Activated CD8-positive, alpha-beta T cell treated with anti-CD3 and anti-CD28 coated beads for 36 hours (primary cell): ENCODE results near the gene USP21. TPM values are rescaled to one million over a fixed set of nuclear protein-coding genes. Genes with fewer than 3 reads are reported as not detected.

Source experiments
- ATAC-seq: fragments of 200-7000 bp; cut with Tn5 transposase; one replicate; pipeline ENCODE4 v1.10.0; 2021; ENCODE audit warnings: mild to moderate bottlenecking, moderate library complexity
- CTCF ChIA-PET: fragments of 350-600 bp; sonication (Branson Sonifier 250); formaldehyde crosslinking; loops from one replicate; lab custom pipeline; 2021; ENCODE audit warnings: antibody characterized with exemption; lab: Charles Lee
- POLR2A ChIA-PET: fragments of 350-600 bp; sonication (Branson Sonifier 250); formaldehyde crosslinking; loops from one replicate; lab custom pipeline; 2021; ENCODE audit warnings: antibody characterized with exemption; lab: Charles Lee
- DNase-seq: peaks from one replicate; pipeline ENCODE4 v3.0.0-alpha.2; 2020
- H3K27ac Mint-ChIP-seq: one replicate; pipeline ENCODE4 v1.8.0; 2021; ENCODE audit warnings: mild to moderate bottlenecking, mixed read lengths
- H3K27me3 Mint-ChIP-seq: one replicate; pipeline ENCODE4 v1.8.0; 2021; ENCODE audit warnings: mixed read lengths
- H3K36me3 Mint-ChIP-seq: one replicate; pipeline ENCODE4 v1.8.0; 2021; ENCODE audit warnings: low read depth, mixed read lengths
- H3K4me1 Mint-ChIP-seq: one replicate; pipeline ENCODE4 v1.8.0; 2021; ENCODE audit warnings: low read depth, mixed read lengths
- H3K4me3 Mint-ChIP-seq: one replicate; pipeline ENCODE4 v1.8.0; 2021; ENCODE audit warnings: mild to moderate bottlenecking, moderate library complexity, mixed read lengths
- H3K9me3 Mint-ChIP-seq: one replicate; pipeline ENCODE4 v1.8.0; 2021; ENCODE audit warnings: mixed read lengths
- intact Hi-C: fragments of 100-400 bp; cut with micrococcal nuclease; formaldehyde crosslinking; loops from one replicate; pipeline ENCODE4 v1.10.0; 2022
- total RNA-seq, 2 experiments: library from RNA; stranded (reverse); gene quantifications; one replicate each; pipeline ENCODE4 v1.2.3, GENCODE V29; 2021
- TF ChIP-seq, protein P1 (sequence below): fragments of 200-600 bp; IDR thresholded peaks from one replicate; pipeline ENCODE4 v1.8.0; 2022; ENCODE audit warnings: antibody characterized with exemption, mild to moderate bottlenecking

USP21 gene
- total RNA-seq, 2 experiments from 2014 or later = 24.4 to 26.7 TPM

DNA sequence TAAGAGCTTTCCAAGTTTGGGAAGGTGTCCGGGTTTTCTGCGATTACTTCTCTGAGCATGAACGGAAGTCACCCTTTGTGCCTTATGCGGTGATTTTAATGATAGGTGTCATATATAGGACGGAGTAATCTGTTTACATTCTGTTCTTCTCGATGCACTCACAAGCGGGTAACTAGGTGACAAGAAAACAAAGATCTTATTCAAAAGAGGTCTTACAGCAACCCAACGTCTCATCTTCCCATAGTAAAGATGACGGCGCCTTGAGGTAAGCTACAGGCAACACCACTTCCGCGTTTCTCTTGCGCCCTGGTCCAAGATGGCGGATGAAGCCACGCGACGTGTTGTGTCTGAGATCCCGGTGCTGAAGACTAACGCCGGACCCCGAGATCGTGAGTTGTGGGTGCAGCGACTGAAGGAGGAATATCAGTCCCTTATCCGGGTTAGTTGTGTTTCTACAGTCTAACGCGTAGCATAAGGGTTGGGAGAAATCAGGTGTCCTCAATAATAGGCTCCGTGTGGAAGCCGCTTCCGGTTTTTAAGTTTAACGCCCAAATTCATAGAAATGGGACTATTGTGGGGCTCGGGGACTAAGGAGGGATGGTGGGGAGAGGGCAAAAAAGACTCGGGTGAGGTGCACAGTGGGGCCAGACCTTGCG, 5.5 kb upstream of the USP21 start, which contains the start of gene UFC1:
UFC1 (plus strand) TSS at position 297 of the 656 bp plus-strand sequence; CDS start at position 317, 20 bp downstream.
- DNase-seq (peak; percentile 90), ATAC-seq (peak; percentile 95)
- H3K9me3 Mint-ChIP-seq = no peaks in the 10 kb centered on the region
- peaks cover 19% of the 10 kb centered on the region for H3K4me1 Mint-ChIP-seq
- TF ChIP-seq, protein P1, sequence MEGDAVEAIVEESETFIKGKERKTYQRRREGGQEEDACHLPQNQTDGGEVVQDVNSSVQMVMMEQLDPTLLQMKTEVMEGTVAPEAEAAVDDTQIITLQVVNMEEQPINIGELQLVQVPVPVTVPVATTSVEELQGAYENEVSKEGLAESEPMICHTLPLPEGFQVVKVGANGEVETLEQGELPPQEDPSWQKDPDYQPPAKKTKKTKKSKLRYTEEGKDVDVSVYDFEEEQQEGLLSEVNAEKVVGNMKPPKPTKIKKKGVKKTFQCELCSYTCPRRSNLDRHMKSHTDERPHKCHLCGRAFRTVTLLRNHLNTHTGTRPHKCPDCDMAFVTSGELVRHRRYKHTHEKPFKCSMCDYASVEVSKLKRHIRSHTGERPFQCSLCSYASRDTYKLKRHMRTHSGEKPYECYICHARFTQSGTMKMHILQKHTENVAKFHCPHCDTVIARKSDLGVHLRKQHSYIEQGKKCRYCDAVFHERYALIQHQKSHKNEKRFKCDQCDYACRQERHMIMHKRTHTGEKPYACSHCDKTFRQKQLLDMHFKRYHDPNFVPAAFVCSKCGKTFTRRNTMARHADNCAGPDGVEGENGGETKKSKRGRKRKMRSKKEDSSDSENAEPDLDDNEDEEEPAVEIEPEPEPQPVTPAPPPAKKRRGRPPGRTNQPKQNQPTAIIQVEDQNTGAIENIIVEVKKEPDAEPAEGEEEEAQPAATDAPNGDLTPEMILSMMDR = no peak
- POLR2A ChIA-PET = interaction anchor here (0.6 to 4.1 kb wide), 18 partner anchors 11 to 181 kb away, joined by 3 to 34 read pairs (median 4); partner anchors contain the start of genes ARHGAP30, B4GALT3, DEDD and PPOX
- CTCF ChIA-PET = interaction anchor here (0.7 to 5.5 kb wide), 6 partner anchors 11 to 317 kb away, joined by 3 to 50 read pairs (median 4); partner anchors contain the start of genes PPOX and TOMM40L
- H3K27me3 Mint-ChIP-seq = no peaks in the 10 kb centered on the region
- H3K4me3 Mint-ChIP-seq = peak within 1 kb of the TSS; percentile 95
- H3K36me3 Mint-ChIP-seq = peaks cover 12% of the 10 kb centered on the region
- intact Hi-C loops = no loop called here
- H3K27ac Mint-ChIP-seq = peak within 1 kb of the TSS; percentile 99

DNA sequence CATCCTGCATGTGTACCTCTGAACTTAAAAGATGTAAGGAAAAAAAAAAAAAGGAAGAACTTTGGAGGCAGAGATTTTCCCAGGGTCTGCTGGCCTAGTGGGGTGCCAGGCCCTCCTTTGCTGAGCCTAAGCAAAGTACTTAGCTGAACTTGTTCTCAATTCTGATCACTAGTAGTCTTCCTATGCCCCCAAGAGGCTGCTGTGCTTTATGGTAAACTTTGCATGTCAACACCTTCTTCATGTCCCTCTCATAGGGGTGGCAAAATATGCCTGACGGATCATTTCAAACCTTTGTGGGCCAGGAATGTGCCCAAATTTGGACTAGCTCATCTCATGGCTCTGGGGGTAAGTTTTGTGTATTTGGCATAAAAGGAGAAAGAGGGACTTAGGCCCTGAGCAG, 1.4 kb upstream of the USP21 start:
- intact Hi-C loops = no loop called here

DNA sequence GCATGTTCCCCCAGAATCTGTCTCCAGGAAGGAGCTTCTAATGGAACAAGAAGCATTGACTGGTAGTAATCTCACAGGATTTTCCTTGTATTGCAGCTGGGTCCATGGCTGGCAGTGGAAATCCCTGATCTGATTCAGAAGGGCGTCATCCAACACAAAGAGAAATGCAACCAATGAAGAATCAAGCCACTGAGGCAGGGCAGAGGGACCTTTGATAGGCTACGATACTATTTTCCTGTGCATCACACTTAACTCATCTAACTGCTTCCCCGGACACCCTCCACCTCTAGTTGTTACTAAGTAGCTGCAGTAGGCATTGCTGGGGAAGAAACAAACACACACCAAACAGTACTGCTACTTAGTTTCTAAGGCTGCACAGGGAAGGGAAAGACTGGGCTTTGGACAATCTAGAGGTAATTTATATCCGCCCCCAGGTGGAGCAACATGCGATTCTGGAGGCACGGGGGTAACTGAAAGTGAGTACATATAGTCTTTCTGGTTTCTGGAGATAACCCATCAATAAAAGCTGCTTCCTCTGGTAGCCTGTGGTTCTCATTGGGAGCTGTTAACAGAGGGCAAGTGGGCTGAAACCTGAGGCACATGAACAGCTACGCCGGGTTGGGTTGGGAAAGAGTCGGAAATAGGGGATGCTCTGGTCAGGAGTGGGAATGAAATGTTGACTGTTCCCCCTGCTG, 837 bp upstream of the USP21 start:
- Mint-ChIP-seq H3K9me3 (no peaks in the 10 kb centered on the region), H3K4me1 (peaks cover 56% of the 10 kb centered on the region), H3K27me3 (no peaks in the 10 kb centered on the region), H3K4me3 (peak overlapping the region; percentile 80), H3K27ac (peak overlapping the region; percentile 84), H3K36me3 (peaks cover 23% of the 10 kb centered on the region)
- ATAC-seq = no peak
- CTCF ChIA-PET = interaction anchor here (0.9 to 1.7 kb wide), 10 partner anchors 8 to 87 kb away, joined by 3 to 7 read pairs (median 4); partner anchors contain the start of genes NIT1, PFDN2, PPOX and TOMM40L
- TF ChIP-seq, protein P1 = no peak
- DNase-seq = no peak
- POLR2A ChIA-PET = interaction anchor here (0.6 to 2.4 kb wide), 4 partner anchors 8 to 40 kb away, joined by 3 to 15 read pairs (median 6); partner anchors contain the start of gene PPOX
- intact Hi-C loops = no loop called here

More for the DNA sequence above, 1.4 kb upstream of the USP21 start:
- Mint-ChIP-seq H3K9me3 (no peaks in the 10 kb centered on the region), H3K27ac (peak overlapping the region; percentile 9), H3K27me3 (no peaks in the 10 kb centered on the region), H3K4me1 (peaks cover 52% of the 10 kb centered on the region), H3K4me3 (no peak overlapping the region), H3K36me3 (peaks cover 23% of the 10 kb centered on the region)
- ChIA-PET CTCF (interaction anchor here (0.9 to 1.7 kb wide), 10 partner anchors 8 to 86 kb away, joined by 3 to 7 read pairs (median 4); partner anchors contain the start of genes NIT1, PFDN2, PPOX and TOMM40L), POLR2A (interaction anchor here (0.6 to 2.4 kb wide), 6 partner anchors 9 to 98 kb away, joined by 3 to 15 read pairs (median 3); partner anchors contain the start of gene PPOX)
- DNase-seq = no peak
- TF ChIP-seq, protein P1 = no peak
- ATAC-seq = no peak

DNA sequence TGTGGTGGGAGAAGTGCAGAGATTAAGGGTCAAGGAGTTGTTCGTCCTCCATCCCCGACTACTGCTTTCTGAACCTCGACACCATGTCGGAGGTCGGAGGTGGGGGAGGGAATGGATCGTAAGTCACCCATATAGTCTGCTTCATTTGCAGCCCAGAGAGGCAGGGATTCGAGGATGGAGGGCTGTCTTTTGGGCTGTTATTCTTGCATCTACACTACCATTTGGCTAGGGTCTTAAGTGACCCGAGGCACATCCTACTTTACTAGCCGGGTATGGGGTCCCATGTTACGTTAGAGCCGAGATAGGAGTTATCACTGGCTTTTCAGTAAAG, 578 bp downstream of the USP21 start:
- TF ChIP-seq, protein P1 = no peak
- DNase-seq (no peak), ATAC-seq (no peak)
- peak overlapping the region; percentile 80 for H3K4me3 Mint-ChIP-seq
- ChIA-PET POLR2A (interaction anchor here (0.8 to 1.3 kb wide), 5 partner anchors 10 to 42 kb away, joined by 3 to 5 read pairs (median 4); partner anchors contain the start of genes B4GALT3, NDUFS2, NIT1 and PFDN2), CTCF (no interaction called here)
- intact Hi-C loops = no loop called here
- no peaks in the 10 kb centered on the region for H3K9me3 Mint-ChIP-seq
- peaks cover 62% of the 10 kb centered on the region for H3K4me1 Mint-ChIP-seq
- peak overlapping the region; percentile 77 for H3K27ac Mint-ChIP-seq
- H3K27me3 Mint-ChIP-seq = no peaks in the 10 kb centered on the region
- peaks cover 29% of the 10 kb centered on the region for H3K36me3 Mint-ChIP-seq
